Measurements from ENCODE around the gene HTR7.
"Not testable (repeated sequence)": the region's sequence is repeated elsewhere in the genome, so short reads cannot be mapped to it uniquely, and the experiment has no call there.

Gene HTR7

DNA sequence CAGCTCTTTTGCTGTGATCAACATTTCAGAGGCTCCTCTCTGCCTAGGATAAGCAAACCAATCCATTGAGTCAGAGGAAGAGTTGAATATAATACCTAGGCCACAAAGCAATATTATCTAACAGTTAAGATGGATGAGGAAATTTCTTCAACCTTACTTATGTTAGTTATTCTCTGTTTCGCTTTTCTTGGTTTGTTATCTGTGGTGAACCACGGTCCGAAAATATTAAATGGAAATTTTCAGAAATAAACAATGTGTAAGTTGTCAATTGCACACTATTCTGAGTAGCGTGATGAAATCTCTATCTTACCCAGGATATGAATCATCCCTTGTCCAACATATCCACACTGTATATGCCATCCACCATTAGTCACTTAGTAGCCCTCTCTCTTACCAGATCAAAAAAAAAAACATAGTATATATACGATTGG is 1.5 kb upstream of the HTR7 start:
- in situ Hi-C loops (cut with HindIII; ENCODE audit: low sequenced_read_pairs) = no loop called here

DNA sequence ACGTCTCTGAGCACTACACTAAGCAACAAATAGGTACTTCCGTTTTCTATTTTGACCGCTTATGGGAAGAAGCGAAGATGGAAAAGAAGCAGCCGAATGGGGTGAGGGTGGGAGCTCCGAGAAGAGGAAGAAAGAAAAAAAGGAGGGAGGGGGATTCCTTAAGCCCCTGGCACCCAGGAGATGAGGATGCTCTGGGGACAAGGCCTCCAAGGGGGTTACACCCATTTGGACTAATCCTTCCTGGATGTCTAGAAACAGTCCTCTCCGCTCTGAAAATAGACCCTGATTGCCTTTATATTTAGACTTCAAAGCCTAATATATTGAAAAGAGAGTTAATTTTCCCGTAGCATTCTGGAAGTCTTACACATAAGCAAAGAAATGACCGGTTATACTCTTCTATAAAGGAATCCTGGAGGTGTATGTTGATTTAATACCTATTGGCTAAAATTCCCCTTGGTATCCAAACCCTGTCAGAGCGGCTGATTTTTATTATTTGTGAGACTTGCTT is 676 bp upstream of the HTR7 start:
- in situ Hi-C loops (cut with HindIII; ENCODE audit: low sequenced_read_pairs) = no loop called here

DNA sequence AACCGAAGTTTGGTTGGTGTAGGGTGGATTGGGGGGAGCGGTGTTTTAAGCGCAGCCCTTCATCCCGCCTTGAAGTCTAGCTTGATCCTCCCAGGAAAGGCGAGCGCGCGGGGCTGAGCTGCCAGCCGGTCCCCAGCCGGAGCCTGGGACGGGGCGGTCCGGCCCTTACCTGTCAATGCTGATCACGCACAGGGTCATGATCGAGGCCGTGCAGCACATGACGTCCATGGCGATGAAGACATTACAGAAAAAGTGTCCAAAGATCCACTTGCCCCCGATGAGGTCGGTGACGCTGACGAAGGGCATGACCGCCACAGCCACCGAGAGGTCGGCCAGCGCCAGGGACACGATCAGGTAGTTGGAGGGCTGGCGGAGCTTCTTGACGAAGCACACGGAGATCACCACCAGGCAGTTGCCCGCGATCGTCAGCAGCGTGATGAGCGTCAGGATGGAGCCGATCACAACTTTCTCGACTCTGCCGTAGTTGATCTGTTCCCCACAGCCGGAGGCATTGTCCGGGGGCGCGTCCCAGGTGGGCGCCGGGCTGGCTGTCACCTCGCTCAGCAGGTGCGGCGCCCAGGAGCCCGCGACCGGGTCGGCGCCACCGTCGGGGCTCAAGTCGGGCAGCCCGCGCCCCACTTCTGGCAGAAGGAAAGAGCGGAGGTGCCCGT is 740 bp downstream of the HTR7 start:
- in situ Hi-C loops (cut with HindIII; ENCODE audit: low sequenced_read_pairs) = no loop called here

DNA sequence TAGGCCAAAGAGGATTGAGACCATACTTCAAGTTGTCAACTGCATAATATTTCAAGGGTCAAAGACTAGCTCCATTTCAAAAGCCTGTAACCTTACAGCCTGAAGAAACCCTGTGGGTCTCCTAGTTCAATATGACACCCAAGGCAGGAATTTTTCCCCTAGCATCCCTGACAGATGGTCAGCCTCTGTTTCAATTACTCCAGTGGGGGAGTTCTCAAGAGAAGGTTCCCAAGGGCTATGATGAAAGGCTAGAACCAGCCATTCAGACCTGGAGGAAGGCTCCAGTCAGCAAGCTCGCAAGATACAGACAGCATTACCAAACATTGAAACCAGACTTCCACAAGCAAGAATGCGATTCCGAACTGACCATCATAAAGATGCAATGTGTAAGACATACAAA is 1.6 kb downstream of the HTR7 start:
- in situ Hi-C loops (cut with HindIII; ENCODE audit: low sequenced_read_pairs) = no loop called here

DNA sequence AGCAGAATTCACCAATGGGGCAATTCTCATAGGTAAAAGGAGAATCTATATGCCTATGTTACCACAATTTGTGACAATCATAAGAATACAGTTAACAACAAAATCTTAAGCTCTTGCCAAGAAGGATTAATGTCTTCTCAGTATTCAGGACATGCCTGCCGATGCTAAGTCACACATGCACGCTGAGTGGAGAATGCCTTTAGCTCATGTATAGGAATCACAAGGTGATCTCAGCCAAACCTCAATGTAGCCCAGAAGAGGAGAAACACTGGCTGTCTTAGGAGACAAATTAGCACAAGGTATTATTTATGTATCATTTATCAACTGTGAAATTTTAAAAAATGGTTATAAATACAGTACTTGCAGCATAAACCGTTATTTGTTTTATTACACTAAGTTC is 2.7 kb downstream of the HTR7 start:
- in situ Hi-C loops (cut with HindIII; ENCODE audit: low sequenced_read_pairs) = no loop called here

DNA sequence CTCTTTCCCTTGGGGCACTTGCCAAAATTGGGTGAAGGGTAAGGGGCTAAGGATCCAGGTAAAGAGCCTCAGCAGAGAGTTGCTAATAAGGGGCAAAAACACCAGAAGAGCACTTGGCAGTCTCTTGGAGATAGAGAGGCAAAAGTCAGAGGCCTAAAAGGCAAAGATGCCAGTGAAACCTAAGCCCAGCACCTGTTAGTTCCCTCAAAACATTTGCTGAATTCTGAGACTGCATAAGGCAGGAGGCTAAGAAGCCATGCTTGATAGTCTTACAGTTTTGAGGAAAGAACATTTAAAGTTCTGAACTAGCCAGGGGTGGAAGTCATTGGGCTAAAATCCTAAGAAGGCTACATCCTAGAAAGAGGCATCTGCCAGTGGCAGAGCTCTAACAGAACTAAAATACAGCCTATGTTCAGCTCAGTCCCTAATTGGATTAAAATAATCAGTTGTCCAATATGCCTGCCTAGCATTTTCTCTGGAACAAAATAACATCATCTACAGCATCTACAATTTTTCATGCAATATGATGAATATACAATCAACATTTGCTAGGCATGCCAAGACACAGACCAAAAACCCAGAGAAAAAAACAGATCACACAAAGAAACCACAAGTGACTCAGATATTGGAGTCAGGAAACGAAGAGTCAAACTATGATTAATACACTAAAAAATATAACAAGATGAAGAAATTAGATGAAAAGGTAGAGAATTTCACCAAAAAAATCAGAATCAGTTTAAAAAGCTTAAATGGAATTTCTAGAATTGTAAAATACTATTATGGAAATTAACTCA is 7.7 kb downstream of the HTR7 start:
- in situ Hi-C loops (cut with HindIII; ENCODE audit: low sequenced_read_pairs) = no loop called here

DNA sequence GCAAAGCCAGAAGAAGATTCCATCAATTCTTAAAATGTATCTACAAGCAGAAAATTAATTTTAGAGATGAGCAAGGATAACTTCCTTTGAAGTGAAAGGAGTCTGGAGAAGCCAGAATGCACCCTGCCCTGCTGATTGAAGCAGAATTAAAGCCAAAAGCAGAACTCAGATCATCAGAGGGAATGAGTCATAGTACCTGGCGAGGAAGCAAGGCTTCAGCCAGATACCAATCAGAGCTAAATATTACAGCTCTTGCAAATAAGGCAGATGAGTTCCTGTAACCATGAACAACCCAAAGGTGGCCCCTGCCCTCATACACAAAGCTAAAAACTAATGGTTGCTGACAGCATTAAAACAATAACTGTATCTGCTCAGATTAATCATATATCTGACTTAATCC is 10.4 kb downstream of the HTR7 start:
- in situ Hi-C loops (cut with HindIII; ENCODE audit: low sequenced_read_pairs) = no loop called here

DNA sequence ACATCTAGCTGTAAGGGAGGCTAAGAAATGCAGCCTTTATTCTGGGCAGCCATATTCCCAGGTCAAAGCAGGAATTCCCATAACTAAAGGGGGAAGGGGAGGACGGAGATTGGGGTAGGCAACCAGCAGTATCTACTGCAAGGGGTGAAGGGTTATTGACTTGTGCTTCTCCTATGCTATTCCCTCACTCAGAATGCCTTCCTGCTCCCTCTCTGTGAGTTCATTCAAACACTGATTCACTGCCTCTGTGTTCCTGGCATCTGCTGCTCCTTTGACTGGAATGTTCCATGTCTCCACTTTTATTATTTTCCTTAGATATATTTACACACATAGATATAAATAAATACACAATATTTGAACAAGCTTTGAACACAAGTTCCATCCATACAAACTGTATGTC is 11.1 kb downstream of the HTR7 start:
- in situ Hi-C loops (cut with HindIII; ENCODE audit: low sequenced_read_pairs) = no loop called here

DNA sequence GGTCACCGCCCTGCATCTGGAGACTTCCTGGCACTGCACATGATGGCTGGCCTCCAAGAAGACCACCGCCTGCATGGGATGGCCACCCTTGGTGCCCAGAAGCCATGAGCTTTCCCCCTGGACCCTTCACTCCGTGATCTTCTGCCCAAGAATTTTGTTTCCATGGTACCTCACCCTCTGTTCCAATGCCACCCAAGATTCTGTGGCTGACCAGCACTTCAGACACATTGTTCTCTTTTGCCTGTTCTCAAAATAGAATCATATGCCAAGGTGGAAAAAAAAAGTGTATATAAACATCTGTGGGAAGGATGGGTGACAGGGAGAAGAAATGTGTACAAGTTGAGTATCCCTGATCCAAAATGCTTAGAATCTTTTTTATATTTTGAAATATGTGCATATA is 12.1 kb downstream of the HTR7 start:
- in situ Hi-C loops (cut with HindIII; ENCODE audit: low sequenced_read_pairs) = no loop called here

DNA sequence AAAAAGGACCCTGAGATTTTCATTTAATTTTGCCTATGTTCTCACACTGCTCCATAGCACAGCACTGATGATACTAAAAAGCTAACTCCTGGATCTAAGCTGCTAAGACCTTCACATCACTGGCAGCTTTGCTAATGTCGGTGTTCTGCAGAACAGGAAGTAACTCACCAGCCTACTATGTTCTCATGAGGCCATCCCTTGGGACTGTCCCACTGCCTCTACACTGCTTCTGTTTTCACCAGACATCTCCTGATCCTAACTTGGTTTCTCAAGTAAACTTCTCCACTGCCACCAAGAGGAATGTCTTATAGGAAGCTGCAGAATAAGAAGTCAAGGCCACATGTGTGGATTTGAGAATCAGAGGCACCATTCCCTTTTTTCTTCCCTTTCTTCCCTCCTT is 15.1 kb downstream of the HTR7 start:
- in situ Hi-C loops (cut with HindIII; ENCODE audit: low sequenced_read_pairs) = loop anchor here (5.0 kb wide), 1 partner anchor 75 kb away; no protein-coding TSS in a partner anchor

DNA sequence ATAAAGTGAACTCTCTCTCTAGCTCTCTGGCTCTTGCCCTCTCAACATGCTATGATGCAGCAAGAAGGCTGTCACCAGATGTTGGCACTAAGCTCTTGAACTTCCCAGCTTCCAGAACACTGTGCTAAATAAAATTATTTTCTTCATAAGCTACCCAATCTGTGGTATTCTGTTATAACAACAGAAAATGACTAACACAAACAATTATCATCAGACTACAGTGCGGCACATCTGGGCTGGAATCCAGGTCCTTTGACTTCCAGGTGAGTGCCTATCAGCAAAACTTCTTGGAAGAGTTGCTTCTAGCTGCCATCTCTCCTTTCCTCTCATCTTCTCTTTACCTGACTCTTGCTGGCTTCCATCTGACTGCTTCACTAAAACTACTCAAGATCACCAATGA is 20.4 kb downstream of the HTR7 start:
- in situ Hi-C loops (cut with HindIII; ENCODE audit: low sequenced_read_pairs) = no loop called here

DNA sequence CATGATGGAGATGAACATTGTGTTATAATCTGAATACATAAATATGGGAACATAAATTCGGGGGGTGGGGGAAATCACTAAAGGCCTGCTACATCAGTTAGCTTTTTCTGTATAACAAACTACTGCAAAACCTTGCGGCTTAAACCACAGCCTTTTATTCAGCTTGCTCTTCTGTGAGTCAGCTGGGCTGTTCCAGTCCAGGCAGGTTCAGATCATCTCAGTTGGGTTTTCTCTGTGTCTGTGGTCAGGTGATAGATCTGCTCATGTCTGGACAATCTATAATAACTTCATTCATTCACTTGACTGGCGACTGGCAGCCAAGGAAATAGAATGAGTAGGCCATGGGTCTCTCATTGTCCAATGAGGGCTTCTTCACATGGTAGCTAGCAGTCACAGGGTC is 23.5 kb downstream of the HTR7 start:
- in situ Hi-C loops (cut with HindIII; ENCODE audit: low sequenced_read_pairs) = no loop called here

DNA sequence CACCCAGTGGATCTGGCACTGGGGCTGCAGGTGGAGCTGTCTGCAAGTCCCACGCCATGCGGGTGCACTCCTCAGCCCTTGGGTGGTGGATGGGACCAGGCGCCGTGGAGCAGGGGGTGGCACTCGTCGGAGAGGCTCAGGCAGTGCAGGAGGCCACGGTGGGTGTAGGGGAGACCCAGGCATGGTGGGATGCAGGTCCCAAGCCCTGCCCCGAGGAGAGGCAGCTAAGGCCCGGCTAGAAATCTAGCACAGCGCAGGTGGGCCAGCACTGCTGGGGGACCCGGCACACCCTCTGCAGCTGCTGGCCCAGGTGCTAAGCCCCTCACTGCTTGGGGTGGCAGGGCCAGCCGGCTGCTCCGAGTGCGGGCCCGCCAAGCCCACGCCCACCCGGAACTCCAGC is 25.7 kb downstream of the HTR7 start:
- in situ Hi-C loops (cut with HindIII; ENCODE audit: low sequenced_read_pairs) = no loop called here

DNA sequence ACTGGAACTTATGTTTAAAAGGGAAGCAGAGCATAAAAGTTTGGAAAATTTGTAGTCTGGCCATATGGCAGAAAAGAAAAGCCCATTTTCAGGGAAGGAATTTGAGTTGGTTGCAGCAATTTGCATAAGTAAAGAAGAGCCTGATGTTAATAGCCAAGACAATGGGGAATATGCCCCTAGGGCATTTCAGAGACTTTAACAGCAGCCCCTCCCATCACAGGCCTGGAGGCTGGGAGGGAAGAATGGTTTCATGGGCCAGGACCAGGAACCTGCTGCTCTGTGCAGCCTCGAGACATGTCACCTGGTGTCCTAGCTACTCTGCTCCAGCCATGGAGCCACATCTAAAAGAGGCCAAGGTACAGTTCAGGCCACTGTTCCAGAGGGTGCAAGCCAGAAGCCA is 35.3 kb downstream of the HTR7 start:
- in situ Hi-C loops (cut with HindIII; ENCODE audit: low sequenced_read_pairs) = no loop called here

DNA sequence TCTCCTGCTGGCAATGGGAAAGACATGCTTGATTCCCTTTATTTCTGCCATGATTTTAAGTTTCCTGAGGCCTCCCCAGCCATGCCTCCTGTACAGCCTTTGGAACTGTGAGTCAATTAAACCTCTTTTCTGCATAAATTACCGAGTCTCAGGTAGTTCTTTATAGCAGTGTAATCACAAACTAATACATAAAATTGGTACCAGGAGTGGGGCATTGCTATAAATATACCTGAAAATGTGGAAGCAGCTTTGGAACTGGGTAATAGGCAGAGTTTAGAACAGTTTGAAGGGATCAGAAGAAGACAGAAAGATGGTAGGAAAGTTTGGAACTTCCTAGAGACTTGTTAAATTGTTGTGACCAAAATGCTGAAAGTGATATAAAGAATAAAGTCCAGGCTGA is 36.0 kb downstream of the HTR7 start:
- in situ Hi-C loops (cut with HindIII; ENCODE audit: low sequenced_read_pairs) = not testable (repeated sequence)

DNA sequence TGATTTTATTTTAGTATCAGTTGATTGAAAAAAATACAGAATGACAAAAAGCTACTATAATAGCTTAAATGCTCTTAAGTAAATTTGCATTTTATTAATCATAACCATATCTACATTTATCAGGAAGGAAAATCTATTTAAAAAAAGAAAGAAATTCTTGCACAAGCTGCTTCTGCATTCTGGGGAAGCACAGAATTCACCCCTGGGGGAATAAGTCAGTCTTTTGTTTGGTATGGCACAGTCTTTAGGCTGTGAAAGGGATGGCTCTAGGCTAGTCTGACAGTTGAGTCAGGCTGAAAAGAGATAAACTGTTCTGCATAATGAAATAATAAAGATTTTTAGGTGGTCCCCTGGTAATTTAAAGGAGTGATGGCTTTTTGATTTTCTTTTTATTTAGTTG is 37.9 kb downstream of the HTR7 start:
- in situ Hi-C loops (cut with HindIII; ENCODE audit: low sequenced_read_pairs) = no loop called here

DNA sequence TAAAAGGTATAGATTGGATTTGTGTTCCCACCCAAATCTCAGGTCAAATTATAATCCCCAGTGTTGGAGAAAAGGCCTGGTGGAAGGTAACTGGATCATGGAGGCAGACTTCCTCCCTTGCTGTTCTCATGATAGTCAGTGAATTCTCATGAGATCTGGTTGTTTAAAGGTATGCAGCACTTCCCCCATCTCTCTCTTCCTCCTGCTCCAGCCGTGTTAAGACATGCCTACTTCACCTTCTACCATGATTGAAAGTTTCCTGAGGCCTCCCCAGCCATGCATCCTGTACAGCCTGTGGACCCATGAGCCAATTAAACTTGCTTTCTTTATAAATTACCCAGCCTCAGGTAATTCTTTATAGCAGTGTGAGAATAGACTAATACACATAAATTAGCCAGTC is 39.1 kb downstream of the HTR7 start:
- in situ Hi-C loops (cut with HindIII; ENCODE audit: low sequenced_read_pairs) = no loop called here

DNA sequence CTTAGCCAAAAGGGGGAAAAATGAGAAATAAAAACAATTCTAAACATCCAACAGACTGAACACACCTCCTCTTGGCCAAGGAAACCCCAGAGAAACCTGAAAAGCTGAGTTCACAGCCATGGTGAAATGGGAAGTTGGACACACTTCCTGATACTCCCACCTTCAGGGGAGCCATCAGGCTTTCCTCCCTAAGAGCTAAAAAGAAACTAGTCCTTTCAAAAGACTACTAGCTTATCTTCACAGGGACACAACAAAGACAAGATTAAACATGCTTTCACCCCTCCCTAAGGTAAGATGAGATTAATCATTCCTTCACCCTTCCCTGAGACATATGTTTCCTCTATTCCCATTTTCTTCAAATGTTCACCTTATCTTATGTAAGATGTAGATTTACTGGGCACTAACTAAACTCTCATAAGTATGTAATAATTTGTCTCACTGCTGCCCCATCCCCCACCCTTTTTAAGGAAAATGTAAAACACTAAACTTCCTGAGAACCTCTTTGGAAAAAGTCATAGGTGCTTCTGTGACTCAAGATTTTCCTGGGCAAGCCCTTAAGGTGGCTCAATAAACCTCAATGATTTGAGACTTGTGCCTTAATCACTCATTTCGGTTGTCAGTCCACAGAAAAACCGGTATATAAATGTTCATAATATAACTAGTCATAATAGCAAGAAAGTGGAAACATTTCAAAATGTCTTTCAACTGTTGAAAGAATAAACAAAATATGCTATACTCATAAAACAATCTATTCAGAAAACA is 40.5 kb downstream of the HTR7 start:
- in situ Hi-C loops (cut with HindIII; ENCODE audit: low sequenced_read_pairs) = no loop called here

DNA sequence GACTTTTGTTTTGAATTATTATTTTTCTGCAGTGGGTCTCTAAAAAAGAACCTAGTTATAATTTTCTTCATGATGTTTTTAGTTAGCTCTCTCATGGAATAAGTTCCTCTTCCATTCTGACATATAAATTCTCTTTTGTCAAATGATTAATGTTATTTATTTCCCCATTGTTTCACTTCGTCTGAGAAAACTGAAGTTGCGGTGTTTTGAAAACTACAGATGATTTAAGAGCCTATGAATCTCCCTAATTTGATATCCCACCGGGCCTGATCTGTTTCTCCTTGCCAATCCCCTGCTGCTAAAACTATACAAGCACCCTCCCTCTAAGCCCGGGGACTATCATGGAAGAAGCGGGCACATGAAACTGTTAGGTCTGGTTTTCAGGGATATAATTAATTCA is 41.4 kb downstream of the HTR7 start:
- in situ Hi-C loops (cut with HindIII; ENCODE audit: low sequenced_read_pairs) = no loop called here

DNA sequence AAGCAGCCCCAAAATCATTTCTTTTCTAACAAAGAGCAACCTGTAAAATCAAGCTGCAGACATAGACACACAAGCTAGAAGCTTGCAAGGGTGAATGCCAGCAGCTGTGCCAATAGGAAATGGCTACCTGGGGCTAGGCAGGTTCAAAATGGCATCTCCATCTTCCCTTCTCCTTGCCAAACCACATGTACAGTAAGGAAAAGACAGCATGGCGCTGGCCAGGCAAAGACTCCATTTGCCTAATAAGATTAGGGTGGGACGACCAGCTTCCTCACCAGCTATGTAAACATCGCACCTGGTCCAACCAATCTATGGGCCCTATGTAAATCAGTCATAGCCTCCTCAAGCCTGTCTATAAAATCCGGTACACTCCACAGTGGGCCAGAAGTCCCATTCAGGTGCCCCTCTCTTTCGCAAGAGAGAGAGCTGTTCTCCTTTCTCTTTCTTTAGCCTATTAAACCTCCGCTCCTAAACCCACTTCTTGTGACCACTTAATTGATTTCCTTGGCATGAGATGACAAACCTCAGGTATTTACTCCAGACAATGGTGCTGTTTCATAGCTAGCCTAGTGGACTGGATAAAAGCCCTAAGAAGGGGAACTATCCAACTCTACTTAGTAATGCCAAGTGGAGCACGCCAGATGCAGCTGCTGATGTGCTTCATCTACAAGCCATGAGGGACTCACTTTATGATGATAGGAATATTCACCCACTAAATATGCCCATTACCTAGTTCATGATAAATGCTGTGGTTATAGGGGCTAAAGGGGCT is 44.1 kb downstream of the HTR7 start:
- in situ Hi-C loops (cut with HindIII; ENCODE audit: low sequenced_read_pairs) = no loop called here

DNA sequence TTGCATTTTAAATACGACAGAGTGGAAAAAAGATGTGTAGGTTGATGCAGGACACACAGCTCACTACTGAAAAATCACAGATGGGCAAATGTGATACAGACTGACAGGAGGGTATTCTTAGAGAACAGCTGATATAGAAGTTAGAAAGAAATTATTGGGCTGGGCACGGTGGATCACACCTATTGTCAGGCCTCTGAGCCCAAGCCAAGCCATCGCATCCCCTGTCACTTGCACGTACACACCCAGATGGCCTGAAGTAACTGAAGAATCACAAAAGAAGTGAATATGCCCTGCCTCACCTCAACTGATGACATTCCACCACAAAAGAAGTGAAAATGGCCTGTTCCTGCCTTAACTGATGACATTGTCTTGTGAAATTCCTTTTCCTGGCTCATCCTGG is 50.7 kb downstream of the HTR7 start:
- in situ Hi-C loops (cut with HindIII; ENCODE audit: low sequenced_read_pairs) = not testable (repeated sequence)

Measured in endothelial cell of hepatic sinusoid (primary cell).